Uterus (tissue), 2 donors: ENCODE results near the gene HPS1.

Experiments
- POLR2A ChIP-seq, 2 donors: fragments of 450-650 bp; IDR thresholded peaks; one replicate each; pipeline ENCODE4 v1.6.1; 2016; ENCODE audit warnings: antibody characterized with exemption in 2 of 2, mild to moderate bottlenecking in 1 of 2, moderate library complexity in 1 of 2
- TF ChIP-seq, protein P1 (sequence below), 4 experiments: fragments of 200-600 bp in 2 of 4; fragments of 450-650 bp in 2 of 4; sonication (generic) in 2 of 4; IDR thresholded peaks; one replicate each; pipeline ENCODE4 v1.5.1; 2016 to 2019; ENCODE audit warnings: antibody characterized with exemption in 4 of 4, mild to moderate bottlenecking in 2 of 4, moderate library complexity in 1 of 4

DNA sequence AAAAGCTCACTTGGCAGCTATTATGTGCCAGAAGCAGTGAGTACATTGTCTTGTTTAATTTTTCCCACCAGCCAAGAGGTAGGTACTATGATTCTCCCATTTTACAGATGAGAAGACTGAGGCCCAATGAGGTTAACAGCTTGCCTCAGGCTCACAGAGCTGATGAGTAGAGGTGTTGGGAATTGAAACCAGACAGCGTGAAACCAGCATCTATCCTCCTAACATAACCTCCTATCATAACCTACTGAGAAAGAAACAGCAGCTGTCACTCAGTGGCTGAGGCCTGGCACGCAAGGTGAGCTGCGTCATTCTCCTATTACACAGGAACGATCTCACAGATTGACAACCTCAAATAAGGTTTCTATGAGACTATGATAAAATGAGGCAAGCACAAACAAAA is 37.9 kb downstream of the HPS1 start:
- TF ChIP-seq, protein P1, sequence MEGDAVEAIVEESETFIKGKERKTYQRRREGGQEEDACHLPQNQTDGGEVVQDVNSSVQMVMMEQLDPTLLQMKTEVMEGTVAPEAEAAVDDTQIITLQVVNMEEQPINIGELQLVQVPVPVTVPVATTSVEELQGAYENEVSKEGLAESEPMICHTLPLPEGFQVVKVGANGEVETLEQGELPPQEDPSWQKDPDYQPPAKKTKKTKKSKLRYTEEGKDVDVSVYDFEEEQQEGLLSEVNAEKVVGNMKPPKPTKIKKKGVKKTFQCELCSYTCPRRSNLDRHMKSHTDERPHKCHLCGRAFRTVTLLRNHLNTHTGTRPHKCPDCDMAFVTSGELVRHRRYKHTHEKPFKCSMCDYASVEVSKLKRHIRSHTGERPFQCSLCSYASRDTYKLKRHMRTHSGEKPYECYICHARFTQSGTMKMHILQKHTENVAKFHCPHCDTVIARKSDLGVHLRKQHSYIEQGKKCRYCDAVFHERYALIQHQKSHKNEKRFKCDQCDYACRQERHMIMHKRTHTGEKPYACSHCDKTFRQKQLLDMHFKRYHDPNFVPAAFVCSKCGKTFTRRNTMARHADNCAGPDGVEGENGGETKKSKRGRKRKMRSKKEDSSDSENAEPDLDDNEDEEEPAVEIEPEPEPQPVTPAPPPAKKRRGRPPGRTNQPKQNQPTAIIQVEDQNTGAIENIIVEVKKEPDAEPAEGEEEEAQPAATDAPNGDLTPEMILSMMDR (IDR thresholded peaks at IDR 0.05): no peak
- no peak for TF ChIP-seq POLR2A (IDR thresholded peaks at IDR 0.05)
